Measurements from ENCODE around the gene ANKRD17. TPM values are rescaled to one million over a fixed set of nuclear protein-coding genes. Genes with fewer than 3 reads are reported as not detected.

ANKRD17 gene
- total and polyA plus RNA-seq, 9 of the 15 experiments (the other 6 are each of a cell fraction or from before 2014, with no cell fraction given): 25.5 to 86.9 (median 52.2) TPM

DNA sequence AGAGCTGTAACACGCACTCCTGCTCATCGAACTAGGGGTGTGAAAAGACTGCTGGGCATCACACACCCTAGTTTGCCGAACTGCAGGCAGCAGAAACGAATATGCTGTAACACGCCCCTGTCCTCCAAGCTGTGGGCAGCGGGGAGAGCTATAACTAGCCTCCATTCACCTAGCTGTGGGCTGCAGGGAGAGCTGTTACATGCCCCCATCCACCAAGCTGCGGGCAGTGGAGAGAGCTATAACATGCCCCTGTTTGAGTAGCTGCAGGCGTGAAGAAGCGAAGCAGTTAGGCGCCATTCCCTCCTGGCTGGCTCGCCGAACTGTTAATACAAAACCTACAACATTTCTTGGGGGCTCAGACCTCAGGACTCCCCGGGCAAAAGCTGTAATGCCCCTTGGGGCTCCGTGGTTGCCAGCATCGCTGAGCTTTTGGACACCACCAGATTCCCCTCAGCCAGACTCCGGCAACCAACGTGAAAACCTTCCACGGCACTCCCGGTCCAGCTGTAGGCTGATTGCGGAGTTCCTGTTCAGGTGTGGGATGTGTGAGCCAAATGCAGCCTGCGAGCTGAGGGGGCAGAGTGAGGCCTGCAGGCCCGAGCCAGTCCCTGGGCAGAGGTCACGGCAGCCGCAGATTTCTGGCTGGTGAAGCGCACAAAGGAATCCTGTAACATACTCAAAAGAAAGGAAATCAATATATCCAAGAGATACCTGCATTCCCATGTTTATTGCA is 41.1 kb upstream of the ANKRD17 start:
- Histone ChIP-seq H3K4me1 (replicated peaks in 1 of 2; ENCODE audit: control insufficient read depth in 2 of 2, insufficient read depth in 2 of 2, low read length in 2 of 2) (peaks cover 0 to 4% of the 10 kb centered on the region in 2 experiments; a peak in 1 of 5 replicates), H3K36me3 (ENCODE audit: control insufficient read depth, insufficient read depth, low read length) (no peaks in the 10 kb centered on the region), H3K4me2 (ENCODE audit: insufficient read depth, low read length) (no peak overlapping the region), H3K9me1 (ENCODE audit: control insufficient read depth, insufficient read depth, low read length) (no peaks in the 10 kb centered on the region), H3K9me3 (replicated peaks; ENCODE audit: control insufficient read depth, insufficient read depth, low read depth, low read length) (no peaks in the 10 kb centered on the region), H2AFZ (ENCODE audit: low read depth, low read length) (no peak overlapping the region), H3K27ac (ENCODE audit: extremely low read depth, low read depth, low read length) (no peak overlapping the region), H4K20me1 (replicated peaks; ENCODE audit: control insufficient read depth, insufficient read depth, low read length) (no peaks in the 10 kb centered on the region), H3K27me3 (ENCODE audit: control insufficient read depth in 2 of 2, insufficient read depth in 2 of 2, low read length in 2 of 2) (no peaks in the 10 kb centered on the region; a peak in 1 of 5 replicates), H3K9ac (ENCODE audit: insufficient read depth in 1 of 2, low read depth in 2 of 2, low read length in 2 of 2) (no peak overlapping the region; a peak in 1 of 4 replicates), H3K4me3 (no peak overlapping the region), H3K79me2 (ENCODE audit: control insufficient read depth, insufficient read depth, low read length) (no peaks in the 10 kb centered on the region)
- ChIA-PET CTCF (ENCODE audit: low intra/inter-chr PET ratio) (no interaction called here), POLR2A (interaction anchor here (0.5 to 0.7 kb wide), 2 partner anchors 42 to 182 kb away, joined by 3 read pairs; no protein-coding TSS in a partner anchor)
- in situ Hi-C loops (cut with MboI) (loop anchor here (25.0 kb wide), 1 partner anchor 838 kb away; no protein-coding TSS in a partner anchor), intact Hi-C loops (cut with micrococcal nuclease) (no loop called here)
- ATAC-seq (no peak), DNase-seq (ENCODE audit: extremely low read depth in 1 of 4, low spot score in 3 of 4) (no peak), FAIRE-seq (no peak)
- BruUV-seq (replicated peaks): no TSS peak
- TF ChIP-seq SMARCA5 (IDR thresholded peaks at IDR 0.05) (no peak), PRPF4 (IDR thresholded peaks at IDR 0.05; ENCODE audit: insufficient read depth, low read depth, low read length, poor library complexity, severe bottlenecking) (no peak), ZNF79 (CRISPR knock-in tag; IDR thresholded peaks at IDR 0.05; ENCODE audit: low read depth) (no peak), PHTF2 (CRISPR knock-in tag; IDR thresholded peaks at IDR 0.05) (no peak), CTBP1 (IDR thresholded peaks at IDR 0.05; ENCODE audit: borderline replicate concordance) (no peak), ZNF212 (CRISPR knock-in tag; IDR thresholded peaks at IDR 0.05) (no peak), FOSL1 (tag; conservative IDR thresholded peaks at IDR 0.05) (no peak), MAX (CRISPR knock-in tag; IDR thresholded peaks at IDR 0.05) (no peak), KAT7 (CRISPR knock-in tag; IDR thresholded peaks at IDR 0.05; ENCODE audit: borderline replicate concordance) (no peak), ZC3H8 (IDR thresholded peaks at IDR 0.05) (no peak), ATF4 (CRISPR knock-in tag; IDR thresholded peaks at IDR 0.05) (no peak), FUS (optimal IDR thresholded peaks at IDR 0.05; ENCODE audit: low read depth, low read length) (no peak), ZNF282 (CRISPR knock-in tag; IDR thresholded peaks at IDR 0.05) (no peak), E4F1 (CRISPR knock-in tag; IDR thresholded peaks at IDR 0.05; ENCODE audit: borderline replicate concordance) (no peak)
- TF ChIP-seq, protein P1, sequence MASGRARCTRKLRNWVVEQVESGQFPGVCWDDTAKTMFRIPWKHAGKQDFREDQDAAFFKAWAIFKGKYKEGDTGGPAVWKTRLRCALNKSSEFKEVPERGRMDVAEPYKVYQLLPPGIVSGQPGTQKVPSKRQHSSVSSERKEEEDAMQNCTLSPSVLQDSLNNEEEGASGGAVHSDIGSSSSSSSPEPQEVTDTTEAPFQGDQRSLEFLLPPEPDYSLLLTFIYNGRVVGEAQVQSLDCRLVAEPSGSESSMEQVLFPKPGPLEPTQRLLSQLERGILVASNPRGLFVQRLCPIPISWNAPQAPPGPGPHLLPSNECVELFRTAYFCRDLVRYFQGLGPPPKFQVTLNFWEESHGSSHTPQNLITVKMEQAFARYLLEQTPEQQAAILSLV (tag; IDR thresholded peaks at IDR 0.05): no peak
- TF ChIP-seq, protein P2, sequence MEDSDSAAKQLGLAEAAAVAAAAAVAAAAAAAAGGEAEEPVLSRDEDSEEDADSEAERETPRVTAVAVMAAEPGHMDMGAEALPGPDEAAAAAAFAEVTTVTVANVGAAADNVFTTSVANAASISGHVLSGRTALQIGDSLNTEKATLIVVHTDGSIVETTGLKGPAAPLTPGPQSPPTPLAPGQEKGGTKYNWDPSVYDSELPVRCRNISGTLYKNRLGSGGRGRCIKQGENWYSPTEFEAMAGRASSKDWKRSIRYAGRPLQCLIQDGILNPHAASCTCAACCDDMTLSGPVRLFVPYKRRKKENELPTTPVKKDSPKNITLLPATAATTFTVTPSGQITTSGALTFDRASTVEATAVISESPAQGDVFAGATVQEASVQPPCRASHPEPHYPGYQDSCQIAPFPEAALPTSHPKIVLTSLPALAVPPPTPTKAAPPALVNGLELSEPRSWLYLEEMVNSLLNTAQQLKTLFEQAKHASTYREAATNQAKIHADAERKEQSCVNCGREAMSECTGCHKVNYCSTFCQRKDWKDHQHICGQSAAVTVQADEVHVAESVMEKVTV (CRISPR knock-in tag; IDR thresholded peaks at IDR 0.05): no peak
- WGBS (ENCODE audit: insufficient coverage, low coverage, missing lambda C conversion rate): 34% methylated on average over 24 of the region's 25 CpGs
